DOHH2 (cell line): ENCODE data around the gene SLC9A9.

Experiments used
- H3F3A ChIP-seq: fragments of 200-600 bp; sonication (generic), shearing (Covaris generic); 2 replicates; pipeline ENCODE4 v1.6.0; 2016; ENCODE audit warnings: antibody characterized with exemption, mild to moderate bottlenecking; ENCODE audit not compliant: control insufficient read depth, insufficient read depth
- H3K27ac ChIP-seq: fragments of 200-600 bp; sonication (generic); 2 replicates; pipeline ENCODE4 v1.5.1; 2014; ENCODE audit warnings: low read depth, mild to moderate bottlenecking, low read length, moderate library complexity
- H3K27me3 ChIP-seq: fragments of 200-600 bp; sonication (generic); 2 replicates; pipeline ENCODE4 v1.6.1; 2014; ENCODE audit warnings: mild to moderate bottlenecking, low read length, mixed read lengths; ENCODE audit not compliant: control insufficient read depth
- H3K36me3 ChIP-seq: fragments of 200-600 bp; sonication (generic); 2 replicates; pipeline ENCODE4 v1.6.1; 2014; ENCODE audit warnings: mild to moderate bottlenecking, low read length, moderate library complexity, mixed read lengths; ENCODE audit not compliant: control insufficient read depth
- H3K4me1 ChIP-seq: fragments of 200-600 bp; sonication (generic); 2 replicates; pipeline ENCODE4 v1.6.1; 2014; ENCODE audit warnings: mild to moderate bottlenecking, low read length, mixed read lengths; ENCODE audit not compliant: control insufficient read depth
- H3K4me2 ChIP-seq: fragments of 200-600 bp; sonication (generic); 2 replicates; pipeline ENCODE4 v1.6.0; 2014; ENCODE audit warnings: mild to moderate bottlenecking, low read length, moderate library complexity
- H3K4me3 ChIP-seq: fragments of 200-600 bp; sonication (generic); 2 replicates; pipeline ENCODE4 v1.5.1; 2014; ENCODE audit warnings: mild to moderate bottlenecking, low read length, mixed read lengths
- H3K79me2 ChIP-seq: fragments of 200-600 bp; sonication (generic); 2 replicates; pipeline ENCODE4 v1.6.1; 2014; ENCODE audit warnings: mild to moderate bottlenecking, low read length, mixed read lengths; ENCODE audit not compliant: control insufficient read depth
- H3K9me2 ChIP-seq: fragments of 200-600 bp; sonication (generic); replicated peaks from 2 replicates; pipeline ENCODE4 v1.6.1; 2014; ENCODE audit warnings: mild to moderate bottlenecking, low read length, mixed read lengths; ENCODE audit not compliant: control insufficient read depth
- H3K9me3 ChIP-seq: fragments of 200-600 bp; sonication (generic); 2 replicates; pipeline ENCODE4 v1.6.1; 2014; ENCODE audit warnings: antibody characterized with exemption, low read length, mixed read lengths; ENCODE audit not compliant: control insufficient read depth, insufficient read depth
- H4K20me1 ChIP-seq: fragments of 200-600 bp; sonication (generic); 2 replicates; pipeline ENCODE4 v1.6.0; 2014; ENCODE audit warnings: low read depth, mild to moderate bottlenecking, antibody characterized with exemption, low read length, moderate library complexity; ENCODE audit not compliant: control insufficient read depth, insufficient read depth
- CTCF ChIP-seq: fragments of 200-600 bp; sonication (generic); IDR thresholded peaks from one replicate; pipeline ENCODE4 v1.5.1; 2014; ENCODE audit warnings: antibody characterized with exemption, mild to moderate bottlenecking, low read depth, low read length; ENCODE audit not compliant: poor library complexity, severe bottlenecking
- EZH2phosphoT487 ChIP-seq: fragments of 200-600 bp; sonication (generic); IDR thresholded peaks from 2 replicates; pipeline ENCODE4 v1.6.1; 2017; ENCODE audit warnings: borderline replicate concordance, mild to moderate bottlenecking, antibody characterized with exemption, low read length, moderate library complexity, mixed read lengths

Gene SLC9A9

GRCh38 chr3:143727391-143727790, 120.9 kb downstream of the SLC9A9 start:
- Histone ChIP-seq H3K9me3 (no peaks in the 10 kb centered on the region), H3K9me2 (no peaks in the 10 kb centered on the region), H4K20me1 (no peaks in the 10 kb centered on the region), H3K27me3 (no peaks in the 10 kb centered on the region), H3K4me1 (no peaks in the 10 kb centered on the region), H3K4me2 (no peak overlapping the region), H3K4me3 (no peak overlapping the region), H3F3A (no peaks in the 10 kb centered on the region), H3K79me2 (no peaks in the 10 kb centered on the region), H3K36me3 (no peaks in the 10 kb centered on the region), H3K27ac (no peak overlapping the region)
- TF ChIP-seq EZH2phosphoT487 (no peak), CTCF (no peak)

GRCh38 chr3:143726727-143727126, 121.5 kb downstream of the SLC9A9 start:
- Histone ChIP-seq H3K27me3 (no peaks in the 10 kb centered on the region), H3K9me3 (no peaks in the 10 kb centered on the region), H3K79me2 (no peaks in the 10 kb centered on the region), H3F3A (no peaks in the 10 kb centered on the region), H3K4me1 (no peaks in the 10 kb centered on the region), H3K27ac (no peak overlapping the region), H3K36me3 (no peaks in the 10 kb centered on the region), H4K20me1 (no peaks in the 10 kb centered on the region), H3K9me2 (no peaks in the 10 kb centered on the region), H3K4me3 (no peak overlapping the region), H3K4me2 (no peak overlapping the region)
- TF ChIP-seq CTCF (no peak), EZH2phosphoT487 (no peak)

- Histone ChIP-seq H3K9me3 (no peaks in the 10 kb centered on the region), H3K27ac (no peak overlapping the region), H3K4me3 (no peak overlapping the region)
Observed at GRCh38 chr3:143720381-143720780, 127.9 kb downstream of the SLC9A9 start.

More at GRCh38 chr3:143720381-143720780, 127.9 kb downstream of the SLC9A9 start:
- no peaks in the 10 kb centered on the region for H3K27me3 ChIP-seq
- no peak overlapping the region for H3K4me2 ChIP-seq
- no peaks in the 10 kb centered on the region for H3K36me3 ChIP-seq
- H3K4me1 ChIP-seq = no peaks in the 10 kb centered on the region
- TF ChIP-seq CTCF (no peak), EZH2phosphoT487 (no peak)
- no peaks in the 10 kb centered on the region for H3F3A ChIP-seq
- H3K79me2 ChIP-seq = no peaks in the 10 kb centered on the region
- no peaks in the 10 kb centered on the region for H4K20me1 ChIP-seq
- no peaks in the 10 kb centered on the region for H3K9me2 ChIP-seq
